ENCODE results near the gene CCDC87. TPM values are rescaled to one million over a fixed set of nuclear protein-coding genes. Genes with fewer than 3 reads are reported as not detected.
"Not testable (repeated sequence)": the region's sequence is repeated elsewhere in the genome, so short reads cannot be mapped to it uniquely, and the experiment has no call there.

Gene CCDC87
- total RNA-seq, 2 donors from 2014 or later = 0.63 to 2.3 TPM

- not testable (repeated sequence) for H3K36me3 Mint-ChIP-seq (ENCODE audit: low read depth); ATAC-seq; H3K4me1 Mint-ChIP-seq; H3K9me3 ChIP-seq (ENCODE audit: control insufficient read depth, low read length, poor library complexity, severe bottlenecking); H3K27me3 Mint-ChIP-seq; H3K4me3 Mint-ChIP-seq; DNase-seq
- H3K27ac Mint-ChIP-seq = peak overlapping the region; percentile 59
Measured at GRCh38 chr11:66582565-66583147, 10.2 kb downstream of the CCDC87 start.

- Mint-ChIP-seq H3K27me3 (peaks cover 6% of the 10 kb centered on the region), H3K36me3 (ENCODE audit: low read depth) (peaks cover 2% of the 10 kb centered on the region), H3K4me1 (peaks cover 8% of the 10 kb centered on the region), H3K4me3 (no peak overlapping the region), H3K27ac (no peak overlapping the region)
- DNase-seq (no peak), ATAC-seq (no peak)
- no peaks in the 10 kb centered on the region for H3K9me3 ChIP-seq (ENCODE audit: control insufficient read depth, low read length, poor library complexity, severe bottlenecking)
Measured at GRCh38 chr11:66581261-66581660, 11.6 kb downstream of the CCDC87 start.

GRCh38 chr11:66580803-66581202 is 12.1 kb downstream of the CCDC87 start:
- no peak overlapping the region for H3K27ac Mint-ChIP-seq
- peaks cover 3% of the 10 kb centered on the region for H3K36me3 Mint-ChIP-seq (ENCODE audit: low read depth)
- H3K9me3 ChIP-seq (ENCODE audit: control insufficient read depth, low read length, poor library complexity, severe bottlenecking) = no peaks in the 10 kb centered on the region
- ATAC-seq = no peak
- no peak overlapping the region for H3K4me3 Mint-ChIP-seq
- DNase-seq = no peak
- H3K4me1 Mint-ChIP-seq = peaks cover 10% of the 10 kb centered on the region
- peaks cover 10% of the 10 kb centered on the region for H3K27me3 Mint-ChIP-seq

GRCh38 chr11:66579017-66579606 is 13.8 kb downstream of the CCDC87 start:
- Mint-ChIP-seq H3K4me1 (peaks cover 13% of the 10 kb centered on the region), H3K4me3 (no peak overlapping the region), H3K36me3 (ENCODE audit: low read depth) (peaks cover 5% of the 10 kb centered on the region), H3K27me3 (peaks cover 27% of the 10 kb centered on the region), H3K27ac (no peak overlapping the region)
- ATAC-seq = peak; percentile 81
- no peaks in the 10 kb centered on the region for H3K9me3 ChIP-seq (ENCODE audit: control insufficient read depth, low read length, poor library complexity, severe bottlenecking)
- DNase-seq = peak; percentile 64 to 68 (median 65)

- no peaks in the 10 kb centered on the region for H3K9me3 ChIP-seq (ENCODE audit: control insufficient read depth, low read length, poor library complexity, severe bottlenecking)
- H3K27ac Mint-ChIP-seq = no peak overlapping the region
- H3K36me3 Mint-ChIP-seq (ENCODE audit: low read depth) = peaks cover 2% of the 10 kb centered on the region
- ATAC-seq (no peak), DNase-seq (no peak)
- H3K4me1 Mint-ChIP-seq = peaks cover 9% of the 10 kb centered on the region
- H3K27me3 Mint-ChIP-seq = peaks cover 23% of the 10 kb centered on the region
- H3K4me3 Mint-ChIP-seq = no peak overlapping the region
Measured at GRCh38 chr11:66570850-66571180, 22.0 kb downstream of the CCDC87 start.

GRCh38 chr11:66570079-66570849 is 22.6 kb downstream of the CCDC87 start:
- Mint-ChIP-seq H3K36me3 (ENCODE audit: low read depth) (no peaks in the 10 kb centered on the region), H3K4me1 (peaks cover 9% of the 10 kb centered on the region), H3K4me3 (peak overlapping the region; percentile 39), H3K27ac (no peak overlapping the region), H3K27me3 (peaks cover 17% of the 10 kb centered on the region)
- H3K9me3 ChIP-seq (ENCODE audit: control insufficient read depth, low read length, poor library complexity, severe bottlenecking) = no peaks in the 10 kb centered on the region
- ATAC-seq (no peak), DNase-seq (no peak)

- H3K9me3 ChIP-seq (ENCODE audit: control insufficient read depth, low read length, poor library complexity, severe bottlenecking) = no peaks in the 10 kb centered on the region
- ATAC-seq (no peak), DNase-seq (no peak)
- Mint-ChIP-seq H3K4me1 (peaks cover 6% of the 10 kb centered on the region), H3K27ac (peak overlapping the region; percentile 85), H3K27me3 (peaks cover 6% of the 10 kb centered on the region), H3K36me3 (ENCODE audit: low read depth) (no peaks in the 10 kb centered on the region), H3K4me3 (no peak overlapping the region)
Measured at GRCh38 chr11:66569076-66569475, 23.8 kb downstream of the CCDC87 start.

GRCh38 chr11:66568124-66568916 is 24.5 kb downstream of the CCDC87 start, which contains the start of gene CTSF:
TSS of gene CTSF (minus strand) at chr11:66568606. CDS start at chr11:66568486, 120 bp downstream.
- Mint-ChIP-seq H3K36me3 (ENCODE audit: low read depth) (no peaks in the 10 kb centered on the region), H3K27me3 (no peaks in the 10 kb centered on the region), H3K4me1 (peaks cover 6% of the 10 kb centered on the region), H3K27ac (peak within 1 kb of the TSS; percentile 85), H3K4me3 (peak within 1 kb of the TSS; percentile 87)
- DNase-seq = peak; percentile 55 to 64 (median 64)
- ATAC-seq = peak; percentile 97
- H3K9me3 ChIP-seq (ENCODE audit: control insufficient read depth, low read length, poor library complexity, severe bottlenecking) = no peaks in the 10 kb centered on the region

GRCh38 chr11:66567787-66568123 is 25.1 kb downstream of the CCDC87 start:
- peaks cover 6% of the 10 kb centered on the region for H3K4me1 Mint-ChIP-seq
- peak overlapping the region; percentile 77 for H3K4me3 Mint-ChIP-seq
- no peaks in the 10 kb centered on the region for H3K36me3 Mint-ChIP-seq (ENCODE audit: low read depth)
- no peaks in the 10 kb centered on the region for H3K9me3 ChIP-seq (ENCODE audit: control insufficient read depth, low read length, poor library complexity, severe bottlenecking)
- no peaks in the 10 kb centered on the region for H3K27me3 Mint-ChIP-seq
- DNase-seq (no peak), ATAC-seq (peak; percentile 14)
- H3K27ac Mint-ChIP-seq = no peak overlapping the region

GRCh38 chr11:66566221-66566620 is 26.6 kb downstream of the CCDC87 start:
- H3K27ac Mint-ChIP-seq = no peak overlapping the region
- H3K36me3 Mint-ChIP-seq (ENCODE audit: low read depth) = no peaks in the 10 kb centered on the region
- H3K27me3 Mint-ChIP-seq = no peaks in the 10 kb centered on the region
- no peak for DNase-seq
- ATAC-seq = no peak
- H3K4me3 Mint-ChIP-seq = peak overlapping the region; percentile 53
- no peaks in the 10 kb centered on the region for H3K9me3 ChIP-seq (ENCODE audit: control insufficient read depth, low read length, poor library complexity, severe bottlenecking)
- peaks cover 6% of the 10 kb centered on the region for H3K4me1 Mint-ChIP-seq

- Mint-ChIP-seq H3K27ac (no peak overlapping the region), H3K4me1 (peaks cover 6% of the 10 kb centered on the region), H3K36me3 (ENCODE audit: low read depth) (no peaks in the 10 kb centered on the region), H3K27me3 (no peaks in the 10 kb centered on the region), H3K4me3 (no peak overlapping the region)
- no peaks in the 10 kb centered on the region for H3K9me3 ChIP-seq (ENCODE audit: control insufficient read depth, low read length, poor library complexity, severe bottlenecking)
- ATAC-seq (no peak), DNase-seq (no peak)
Measured at GRCh38 chr11:66564984-66565383, 27.9 kb downstream of the CCDC87 start.

- peaks cover 6% of the 10 kb centered on the region for H3K4me1 Mint-ChIP-seq
- H3K4me3 Mint-ChIP-seq = no peak overlapping the region
- H3K9me3 ChIP-seq (ENCODE audit: control insufficient read depth, low read length, poor library complexity, severe bottlenecking) = no peaks in the 10 kb centered on the region
- H3K27ac Mint-ChIP-seq = no peak overlapping the region
- H3K36me3 Mint-ChIP-seq (ENCODE audit: low read depth) = no peaks in the 10 kb centered on the region
- ATAC-seq (no peak), DNase-seq (no peak)
- H3K27me3 Mint-ChIP-seq = no peaks in the 10 kb centered on the region
Measured at GRCh38 chr11:66564538-66564937, 28.3 kb downstream of the CCDC87 start.

GRCh38 chr11:66563832-66564231 is 29.0 kb downstream of the CCDC87 start:
- no peak overlapping the region for H3K4me3 Mint-ChIP-seq
- H3K36me3 Mint-ChIP-seq (ENCODE audit: low read depth) = no peaks in the 10 kb centered on the region
- DNase-seq (no peak), ATAC-seq (no peak)
- H3K27me3 Mint-ChIP-seq = no peaks in the 10 kb centered on the region
- H3K9me3 ChIP-seq (ENCODE audit: control insufficient read depth, low read length, poor library complexity, severe bottlenecking) = no peaks in the 10 kb centered on the region
- H3K4me1 Mint-ChIP-seq = peaks cover 6% of the 10 kb centered on the region
- no peak overlapping the region for H3K27ac Mint-ChIP-seq

All from T-helper 17 cell (primary cell).